SK-N-MC (cell line): ENCODE measurements around the gene MOV10L1.
"Not testable (repeated sequence)": the region's sequence is repeated elsewhere in the genome, so short reads cannot be mapped to it uniquely, and the experiment has no call there.

Experiments
- DNase-seq: peaks from one replicate; pipeline ENCODE4 v3.0.0-alpha.2; 2011; ENCODE audit warnings: low read depth, low spot score
- H3K27ac ChIP-seq: fragments of 200-600 bp; sonication (generic); 2 replicates; pipeline ENCODE4 v1.5.1; 2016; ENCODE audit warnings: mixed run types
- H3K36me3 ChIP-seq: fragments of 200-600 bp; sonication (generic); 2 replicates; pipeline ENCODE4 v1.6.1; 2017; ENCODE audit warnings: antibody characterized with exemption, low read length, mixed read lengths; ENCODE audit not compliant: insufficient read depth
- H3K4me3 ChIP-seq: fragments of 200-600 bp; sonication (generic); 2 replicates; pipeline ENCODE4 v1.5.1; 2016
- H3K9ac ChIP-seq: fragments of 200-600 bp; sonication (generic); 2 replicates; pipeline ENCODE4 v1.8.0; 2017; ENCODE audit warnings: mixed run types, mixed read lengths; ENCODE audit not compliant: insufficient read length
- H3K9me3 ChIP-seq: fragments of 200-600 bp; sonication (generic); 2 replicates; pipeline ENCODE4 v1.6.1; 2017; ENCODE audit warnings: low read depth, mild to moderate bottlenecking, antibody characterized with exemption, low read length, moderate library complexity, mixed read lengths
- EZH2 ChIP-seq: fragments of 200-600 bp; sonication (generic); IDR thresholded peaks from one replicate; pipeline ENCODE4 v1.6.1; 2017; ENCODE audit warnings: antibody characterized with exemption
- FOXP2 ChIP-seq: optimal IDR thresholded peaks from 2 replicates; pipeline ENCODE3; 2011; ENCODE audit warnings: mild to moderate bottlenecking, moderate library complexity; ENCODE audit not compliant: insufficient read depth; ENCODE audit errors: extremely low read length, control extremely low read depth
- POLR2AphosphoS5 ChIP-seq: IDR thresholded peaks from 2 replicates; pipeline ENCODE4 v1.6.1; 2012; ENCODE audit warnings: mild to moderate bottlenecking, low read depth, low read length, borderline replicate concordance

The MOV10L1 gene

GRCh38 chr22:50129121-50129736, 39.4 kb downstream of the MOV10L1 start:
- no peak overlapping the region for H3K9ac ChIP-seq
- DNase-seq: no peak
- H3K4me3 ChIP-seq: no peak overlapping the region
- no peaks in the 10 kb centered on the region for H3K9me3 ChIP-seq
- 0 out of 2 replicates have a peak overlapping the region, but pooled peaks have one; percentile 3 for H3K27ac ChIP-seq
- no peaks in the 10 kb centered on the region for H3K36me3 ChIP-seq
- no peak for TF ChIP-seq EZH2
- TF ChIP-seq FOXP2: no peak
- no peak for TF ChIP-seq POLR2AphosphoS5

GRCh38 chr22:50131894-50132293, 42.1 kb downstream of the MOV10L1 start:
- no peaks in the 10 kb centered on the region for H3K9me3 ChIP-seq
- TF ChIP-seq FOXP2 (no peak), POLR2AphosphoS5 (no peak), EZH2 (no peak)
- no peak overlapping the region for H3K27ac ChIP-seq
- no peaks in the 10 kb centered on the region for H3K36me3 ChIP-seq
- no peak overlapping the region for H3K9ac ChIP-seq
- DNase-seq: no peak
- no peak overlapping the region for H3K4me3 ChIP-seq

- H3K9me3 ChIP-seq: no peaks in the 10 kb centered on the region
- TF ChIP-seq FOXP2 (no peak), EZH2 (no peak), POLR2AphosphoS5 (no peak)
- DNase-seq: no peak
- no peak overlapping the region for H3K9ac ChIP-seq
- no peaks in the 10 kb centered on the region for H3K36me3 ChIP-seq
- no peak overlapping the region for H3K4me3 ChIP-seq
- H3K27ac ChIP-seq: no peak overlapping the region
Observed at GRCh38 chr22:50134481-50134880, 44.7 kb downstream of the MOV10L1 start.

- no peak for TF ChIP-seq FOXP2
- no peak for TF ChIP-seq EZH2
- TF ChIP-seq POLR2AphosphoS5: no peak
- Histone ChIP-seq H3K9ac (no peak overlapping the region), H3K27ac (no peak overlapping the region), H3K36me3 (no peaks in the 10 kb centered on the region), H3K4me3 (no peak overlapping the region), H3K9me3 (no peaks in the 10 kb centered on the region)
- DNase-seq: peak; percentile 5
Observed at GRCh38 chr22:50136581-50137015, 46.8 kb downstream of the MOV10L1 start.

GRCh38 chr22:50137277-50137676, 47.5 kb downstream of the MOV10L1 start:
- H3K9me3 ChIP-seq, H3K9ac ChIP-seq, DNase-seq, H3K27ac ChIP-seq, H3K4me3 ChIP-seq, H3K36me3 ChIP-seq: not testable (repeated sequence)

GRCh38 chr22:50138041-50138440, 48.2 kb downstream of the MOV10L1 start:
- TF ChIP-seq FOXP2 (no peak), EZH2 (no peak), POLR2AphosphoS5 (no peak)
- Histone ChIP-seq H3K4me3 (no peak overlapping the region), H3K9me3 (no peaks in the 10 kb centered on the region), H3K36me3 (no peaks in the 10 kb centered on the region), H3K27ac (no peak overlapping the region), H3K9ac (no peak overlapping the region)
- DNase-seq: no peak

GRCh38 chr22:50138988-50139387, 49.2 kb downstream of the MOV10L1 start:
- TF ChIP-seq POLR2AphosphoS5 (no peak), EZH2 (no peak), FOXP2 (no peak)
- Histone ChIP-seq H3K27ac (no peak overlapping the region), H3K4me3 (no peak overlapping the region), H3K36me3 (no peaks in the 10 kb centered on the region), H3K9me3 (no peaks in the 10 kb centered on the region), H3K9ac (no peak overlapping the region)
- DNase-seq: no peak

- no peak overlapping the region for H3K27ac ChIP-seq
- DNase-seq: no peak
- H3K9ac ChIP-seq: no peak overlapping the region
- H3K36me3 ChIP-seq: no peaks in the 10 kb centered on the region
- TF ChIP-seq FOXP2: no peak
- TF ChIP-seq EZH2: no peak
- TF ChIP-seq POLR2AphosphoS5: no peak
- no peaks in the 10 kb centered on the region for H3K9me3 ChIP-seq
- no peak overlapping the region for H3K4me3 ChIP-seq
Observed at GRCh38 chr22:50139843-50140415, 50.1 kb downstream of the MOV10L1 start.

- Histone ChIP-seq H3K4me3 (no peak overlapping the region), H3K27ac (no peak overlapping the region), H3K9ac (no peak overlapping the region), H3K9me3 (no peaks in the 10 kb centered on the region), H3K36me3 (no peaks in the 10 kb centered on the region)
- no peak for DNase-seq
- no peak for TF ChIP-seq POLR2AphosphoS5
- TF ChIP-seq EZH2: no peak
- TF ChIP-seq FOXP2: no peak
Observed at GRCh38 chr22:50140615-50141014, 50.8 kb downstream of the MOV10L1 start.
